SK-N-SH treated with all-trans-retinoic acid at 6 μM for 48 hours (cell line): ENCODE results near the gene SERPINA12.

ENCODE experiments used
- ATAC-seq: fragments of 200-7000 bp; cut with Tn5 transposase; 3 replicates; pipeline ENCODE4 v1.9.1; 2020; ENCODE audit warnings: mild to moderate bottlenecking, moderate library complexity
- ARNTL ChIP-seq: fragments of 450-650 bp; formaldehyde crosslinking; IDR thresholded peaks from 2 replicates; pipeline ENCODE4 v1.5.0; 2020; ENCODE audit warnings: low read depth, mild to moderate bottlenecking, moderate library complexity, borderline replicate concordance
- BACH2 ChIP-seq: fragments of 250-450 bp; sonication (Bioruptor Pico); IDR thresholded peaks from 2 replicates; pipeline ENCODE4 v1.9.0; 2021; ENCODE audit warnings: mild to moderate bottlenecking, borderline replicate concordance
- CREB5 ChIP-seq: fragments of 250-450 bp; sonication (Bioruptor Pico); IDR thresholded peaks from 2 replicates; pipeline ENCODE4 v1.5.1; 2020; ENCODE audit warnings: low read depth, mild to moderate bottlenecking, moderate library complexity
- CSDC2 ChIP-seq: fragments of 250-450 bp; sonication (Bioruptor Pico); IDR thresholded peaks from 2 replicates; pipeline ENCODE4 v1.5.0; 2020; ENCODE audit warnings: mild to moderate bottlenecking, moderate library complexity
- ESRRG ChIP-seq: fragments of 250-450 bp; sonication (Bioruptor Pico); IDR thresholded peaks from 2 replicates; pipeline ENCODE4 v1.6.1; 2021; ENCODE audit warnings: mild to moderate bottlenecking
- GLIS3 ChIP-seq: fragments of 250-450 bp; sonication (Bioruptor Pico); IDR thresholded peaks from 2 replicates; pipeline ENCODE4 v1.5.0; 2020; ENCODE audit warnings: mild to moderate bottlenecking, moderate library complexity
- ISL1 ChIP-seq: fragments of 250-450 bp; sonication (Bioruptor Pico); IDR thresholded peaks from 2 replicates; pipeline ENCODE4 v2.1.2; 2022; ENCODE audit warnings: mild to moderate bottlenecking, moderate library complexity
- OSR1 ChIP-seq: fragments of 250-450 bp; sonication (Bioruptor Pico); IDR thresholded peaks from 2 replicates; pipeline ENCODE4 v1.8.0; 2022; ENCODE audit warnings: moderate library complexity, mild to moderate bottlenecking, inconsistent platforms
- PPARA ChIP-seq: fragments of 250-450 bp; sonication (Bioruptor Pico); IDR thresholded peaks from 2 replicates; pipeline ENCODE4 v1.5.0; 2020; ENCODE audit warnings: mild to moderate bottlenecking, borderline replicate concordance
- RARB ChIP-seq: fragments of 250-450 bp; sonication (Bioruptor Pico); IDR thresholded peaks from 2 replicates; pipeline ENCODE4 v1.8.0; 2021; ENCODE audit warnings: mild to moderate bottlenecking, moderate library complexity
- TCF4 ChIP-seq: fragments of 250-450 bp; sonication (Bioruptor Pico); IDR thresholded peaks from 2 replicates; pipeline ENCODE4 v1.8.0; 2021; ENCODE audit warnings: mild to moderate bottlenecking, moderate library complexity, borderline replicate concordance
- TOX ChIP-seq: fragments of 250-450 bp; sonication (Bioruptor Pico); IDR thresholded peaks from 2 replicates; pipeline ENCODE4 v1.8.0; 2021; ENCODE audit warnings: mild to moderate bottlenecking, moderate library complexity, borderline replicate concordance
- ZC3H10 ChIP-seq: fragments of 250-450 bp; sonication (Bioruptor Pico); IDR thresholded peaks from 2 replicates; pipeline ENCODE4 v1.5.1; 2021; ENCODE audit warnings: mild to moderate bottlenecking, moderate library complexity
- ZFP3 ChIP-seq: fragments of 250-450 bp; sonication (Bioruptor Pico); IDR thresholded peaks from 2 replicates; pipeline ENCODE4 v1.5.0; 2020; ENCODE audit warnings: mild to moderate bottlenecking, moderate library complexity
- ZFP30 ChIP-seq: fragments of 450-650 bp; formaldehyde crosslinking; IDR thresholded peaks from 2 replicates; pipeline ENCODE4 v1.5.0; 2022; ENCODE audit warnings: mild to moderate bottlenecking, moderate library complexity
- ZNF565 ChIP-seq: fragments of 450-650 bp; formaldehyde crosslinking; conservative IDR thresholded peaks from 2 replicates; pipeline ENCODE4 v1.5.0; 2020; ENCODE audit warnings: low read depth, mild to moderate bottlenecking, moderate library complexity
- ZNF70 ChIP-seq: fragments of 450-650 bp; formaldehyde crosslinking; IDR thresholded peaks from 2 replicates; pipeline ENCODE4 v1.5.0; 2020; ENCODE audit warnings: mild to moderate bottlenecking, moderate library complexity
- ZNF8 ChIP-seq: fragments of 450-650 bp; formaldehyde crosslinking; IDR thresholded peaks from 2 replicates; pipeline ENCODE4 v1.5.0; 2020; ENCODE audit warnings: mild to moderate bottlenecking, moderate library complexity
- TF ChIP-seq, protein P1 (sequence below): fragments of 250-450 bp; sonication (Bioruptor Pico); IDR thresholded peaks from 2 replicates; pipeline ENCODE4 v1.5.0; 2020; ENCODE audit warnings: mild to moderate bottlenecking, moderate library complexity
- TF ChIP-seq, protein P2 (sequence below): fragments of 250-450 bp; sonication (Bioruptor Pico); IDR thresholded peaks from 2 replicates; pipeline ENCODE4 v1.5.1; 2021; ENCODE audit warnings: mild to moderate bottlenecking, moderate library complexity

The SERPINA12 gene

GRCh38 chr14:94531187-94531586 lies 21.9 kb upstream of the SERPINA12 start:
- TF ChIP-seq, protein P1, sequence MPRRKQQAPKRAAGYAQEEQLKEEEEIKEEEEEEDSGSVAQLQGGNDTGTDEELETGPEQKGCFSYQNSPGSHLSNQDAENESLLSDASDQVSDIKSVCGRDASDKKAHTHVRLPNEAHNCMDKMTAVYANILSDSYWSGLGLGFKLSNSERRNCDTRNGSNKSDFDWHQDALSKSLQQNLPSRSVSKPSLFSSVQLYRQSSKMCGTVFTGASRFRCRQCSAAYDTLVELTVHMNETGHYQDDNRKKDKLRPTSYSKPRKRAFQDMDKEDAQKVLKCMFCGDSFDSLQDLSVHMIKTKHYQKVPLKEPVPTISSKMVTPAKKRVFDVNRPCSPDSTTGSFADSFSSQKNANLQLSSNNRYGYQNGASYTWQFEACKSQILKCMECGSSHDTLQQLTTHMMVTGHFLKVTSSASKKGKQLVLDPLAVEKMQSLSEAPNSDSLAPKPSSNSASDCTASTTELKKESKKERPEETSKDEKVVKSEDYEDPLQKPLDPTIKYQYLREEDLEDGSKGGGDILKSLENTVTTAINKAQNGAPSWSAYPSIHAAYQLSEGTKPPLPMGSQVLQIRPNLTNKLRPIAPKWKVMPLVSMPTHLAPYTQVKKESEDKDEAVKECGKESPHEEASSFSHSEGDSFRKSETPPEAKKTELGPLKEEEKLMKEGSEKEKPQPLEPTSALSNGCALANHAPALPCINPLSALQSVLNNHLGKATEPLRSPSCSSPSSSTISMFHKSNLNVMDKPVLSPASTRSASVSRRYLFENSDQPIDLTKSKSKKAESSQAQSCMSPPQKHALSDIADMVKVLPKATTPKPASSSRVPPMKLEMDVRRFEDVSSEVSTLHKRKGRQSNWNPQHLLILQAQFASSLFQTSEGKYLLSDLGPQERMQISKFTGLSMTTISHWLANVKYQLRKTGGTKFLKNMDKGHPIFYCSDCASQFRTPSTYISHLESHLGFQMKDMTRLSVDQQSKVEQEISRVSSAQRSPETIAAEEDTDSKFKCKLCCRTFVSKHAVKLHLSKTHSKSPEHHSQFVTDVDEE (CRISPR knock-in tag): no peak
- TF ChIP-seq ZNF70 (no peak), CSDC2 (CRISPR knock-in tag) (no peak), PPARA (CRISPR knock-in tag) (no peak)
- TF ChIP-seq, all 23 proteins: peak for 0

DNA sequence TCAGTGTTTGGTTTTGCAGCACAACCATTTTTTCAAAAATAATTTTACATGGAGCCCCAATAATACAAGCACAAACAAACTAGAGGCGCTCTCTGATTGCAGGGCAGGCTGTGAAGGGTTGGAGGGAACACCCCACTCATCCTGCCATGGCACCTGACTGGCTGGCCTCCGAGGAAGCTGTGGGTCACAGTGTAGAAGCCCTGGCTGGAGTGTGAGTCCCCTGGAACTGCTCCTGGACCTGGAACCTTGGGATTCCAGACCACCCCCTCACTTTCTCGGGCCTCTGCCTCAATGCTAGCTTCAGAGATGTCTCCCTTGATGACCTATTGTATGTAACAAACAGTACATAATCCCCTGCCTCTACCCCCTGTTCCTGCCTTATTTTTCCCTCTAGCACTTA lies 14.8 kb upstream of the SERPINA12 start:
- no peak for ATAC-seq
- TF ChIP-seq, protein P2, sequence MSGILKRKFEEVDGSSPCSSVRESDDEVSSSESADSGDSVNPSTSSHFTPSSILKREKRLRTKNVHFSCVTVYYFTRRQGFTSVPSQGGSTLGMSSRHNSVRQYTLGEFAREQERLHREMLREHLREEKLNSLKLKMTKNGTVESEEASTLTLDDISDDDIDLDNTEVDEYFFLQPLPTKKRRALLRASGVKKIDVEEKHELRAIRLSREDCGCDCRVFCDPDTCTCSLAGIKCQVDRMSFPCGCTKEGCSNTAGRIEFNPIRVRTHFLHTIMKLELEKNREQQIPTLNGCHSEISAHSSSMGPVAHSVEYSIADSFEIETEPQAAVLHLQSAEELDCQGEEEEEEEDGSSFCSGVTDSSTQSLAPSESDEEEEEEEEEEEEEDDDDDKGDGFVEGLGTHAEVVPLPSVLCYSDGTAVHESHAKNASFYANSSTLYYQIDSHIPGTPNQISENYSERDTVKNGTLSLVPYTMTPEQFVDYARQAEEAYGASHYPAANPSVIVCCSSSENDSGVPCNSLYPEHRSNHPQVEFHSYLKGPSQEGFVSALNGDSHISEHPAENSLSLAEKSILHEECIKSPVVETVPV (CRISPR knock-in tag): no peak
- TF ChIP-seq ZNF70: no peak
- TF ChIP-seq, protein P1 (CRISPR knock-in tag): no peak
- TF ChIP-seq ZFP3: no peak
- no peak for TF ChIP-seq BACH2 (CRISPR knock-in tag)
- no peak for TF ChIP-seq ZNF8
- TF ChIP-seq ISL1 (CRISPR knock-in tag): no peak
- no peak for TF ChIP-seq PPARA (CRISPR knock-in tag)
- TF ChIP-seq ESRRG (CRISPR knock-in tag): no peak
- TF ChIP-seq GLIS3 (CRISPR knock-in tag): no peak
- no peak for TF ChIP-seq ZNF565 (CRISPR knock-in tag)
- TF ChIP-seq RARB: no peak
- no peak for TF ChIP-seq OSR1 (CRISPR knock-in tag)
- TF ChIP-seq CREB5 (CRISPR knock-in tag): no peak
- no peak for TF ChIP-seq ZC3H10 (CRISPR knock-in tag)
- no peak for TF ChIP-seq TCF4 (CRISPR knock-in tag)

More at GRCh38 chr14:94531187-94531586, 21.9 kb upstream of the SERPINA12 start:
- no peak for ATAC-seq

GRCh38 chr14:94523265-94523664 lies 14.0 kb upstream of the SERPINA12 start:
- no peak for ATAC-seq
- TF ChIP-seq ESRRG (CRISPR knock-in tag) (no peak), PPARA (CRISPR knock-in tag) (no peak), ARNTL (CRISPR knock-in tag) (no peak), GLIS3 (CRISPR knock-in tag) (no peak), TCF4 (CRISPR knock-in tag) (no peak), TOX (no peak), ZNF8 (no peak), CSDC2 (CRISPR knock-in tag) (no peak), ZFP30 (CRISPR knock-in tag) (no peak), ISL1 (CRISPR knock-in tag) (no peak), OSR1 (CRISPR knock-in tag) (no peak), BACH2 (CRISPR knock-in tag) (no peak), ZNF565 (CRISPR knock-in tag) (no peak), CREB5 (CRISPR knock-in tag) (no peak)
- TF ChIP-seq, protein P2 (CRISPR knock-in tag): no peak
